Measurements from ENCODE around the gene ZNF561. TPM values are rescaled to one million over a fixed set of nuclear protein-coding genes. Genes with fewer than 3 reads are reported as not detected.

The ZNF561 gene
- total RNA-seq, 4 donors from 2014 or later = 20.6 to 50.5 (median 28.5) TPM

DNA sequence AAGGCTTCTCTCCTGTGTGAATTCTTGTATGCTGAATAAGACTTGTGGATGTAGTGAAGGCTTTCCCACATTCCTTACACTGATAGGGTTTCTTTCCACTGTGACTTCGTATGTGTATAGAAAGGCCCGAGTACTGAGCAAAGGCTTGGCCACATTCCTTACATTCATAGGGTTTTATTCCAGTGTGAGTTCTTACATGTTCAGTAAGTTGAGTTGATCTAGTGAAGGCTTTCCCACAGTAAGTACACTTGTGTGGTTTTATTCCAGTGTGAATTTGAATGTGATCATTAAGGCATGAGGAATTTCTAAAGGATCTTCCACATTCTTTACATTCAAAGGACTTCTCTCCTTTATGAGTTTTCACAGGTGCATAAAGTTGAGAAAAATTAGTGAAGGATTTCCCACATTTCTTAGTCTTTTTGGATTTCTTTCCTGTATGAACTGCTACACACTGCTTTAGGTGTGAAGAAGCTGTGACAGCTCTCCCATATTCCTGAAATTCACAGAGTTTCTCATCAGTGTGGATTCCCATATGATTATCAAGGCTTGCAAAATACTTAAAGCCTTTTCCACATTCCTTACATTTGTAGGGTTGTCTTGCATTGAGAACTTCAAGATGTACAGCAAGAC is 10.4 kb downstream of the ZNF561 start:
- no peak overlapping the region for H3K4me3 ChIP-seq
- H3K27me3 ChIP-seq = no peaks in the 10 kb centered on the region
- no peak for ATAC-seq
- H3K9me3 ChIP-seq = peaks cover 0 to 80% (median 6%) of the 10 kb centered on the region in 3 donors
- no peak overlapping the region for H3K27ac ChIP-seq
- WGBS, 2 donors (ENCODE audit: low coverage in 1 of 2) = 93 to 100% methylated on average over 2 of the region's 2 CpGs
- TF ChIP-seq POLR2A (IDR thresholded peaks at IDR 0.05) (no peak), POLR2AphosphoS5 (IDR thresholded peaks at IDR 0.05) (no peak), EP300 (IDR thresholded peaks at IDR 0.05) (no peak)
- TF ChIP-seq, protein P1, sequence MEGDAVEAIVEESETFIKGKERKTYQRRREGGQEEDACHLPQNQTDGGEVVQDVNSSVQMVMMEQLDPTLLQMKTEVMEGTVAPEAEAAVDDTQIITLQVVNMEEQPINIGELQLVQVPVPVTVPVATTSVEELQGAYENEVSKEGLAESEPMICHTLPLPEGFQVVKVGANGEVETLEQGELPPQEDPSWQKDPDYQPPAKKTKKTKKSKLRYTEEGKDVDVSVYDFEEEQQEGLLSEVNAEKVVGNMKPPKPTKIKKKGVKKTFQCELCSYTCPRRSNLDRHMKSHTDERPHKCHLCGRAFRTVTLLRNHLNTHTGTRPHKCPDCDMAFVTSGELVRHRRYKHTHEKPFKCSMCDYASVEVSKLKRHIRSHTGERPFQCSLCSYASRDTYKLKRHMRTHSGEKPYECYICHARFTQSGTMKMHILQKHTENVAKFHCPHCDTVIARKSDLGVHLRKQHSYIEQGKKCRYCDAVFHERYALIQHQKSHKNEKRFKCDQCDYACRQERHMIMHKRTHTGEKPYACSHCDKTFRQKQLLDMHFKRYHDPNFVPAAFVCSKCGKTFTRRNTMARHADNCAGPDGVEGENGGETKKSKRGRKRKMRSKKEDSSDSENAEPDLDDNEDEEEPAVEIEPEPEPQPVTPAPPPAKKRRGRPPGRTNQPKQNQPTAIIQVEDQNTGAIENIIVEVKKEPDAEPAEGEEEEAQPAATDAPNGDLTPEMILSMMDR (IDR thresholded peaks at IDR 0.05) = no peak
- H3K4me1 ChIP-seq = no peaks in the 10 kb centered on the region
- peaks cover 18 to 83% of the 10 kb centered on the region in 2 donors for H3K36me3 ChIP-seq

DNA sequence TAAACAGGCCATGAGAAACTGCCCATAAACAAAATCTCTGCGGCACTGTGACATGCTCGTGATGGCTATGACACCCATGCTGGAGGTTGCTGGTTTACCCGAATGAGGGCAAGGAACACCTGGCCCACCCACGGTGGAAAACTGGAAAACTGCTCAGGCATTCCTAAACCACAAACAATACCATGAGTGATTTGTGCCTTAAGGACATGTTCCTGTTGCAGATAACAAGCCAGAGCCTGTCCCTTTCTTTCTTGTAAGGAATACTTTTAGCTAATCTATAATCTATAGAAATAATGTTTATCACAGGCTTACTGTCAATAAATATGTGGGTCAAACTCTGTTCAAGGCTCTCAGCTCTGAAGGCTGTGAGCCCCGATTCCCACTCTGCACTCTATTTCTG is 12.1 kb downstream of the ZNF561 start:
- Histone ChIP-seq H3K4me1 (no peaks in the 10 kb centered on the region), H3K9me3 (peaks cover 0 to 87% (median 6%) of the 10 kb centered on the region in 3 donors), H3K36me3 (peaks cover 18 to 66% of the 10 kb centered on the region in 2 donors), H3K27ac (no peak overlapping the region), H3K4me3 (no peak overlapping the region), H3K27me3 (no peaks in the 10 kb centered on the region)
- ATAC-seq = no peak
- TF ChIP-seq POLR2AphosphoS5 (IDR thresholded peaks at IDR 0.05) = no peak
- TF ChIP-seq POLR2A (IDR thresholded peaks at IDR 0.05) = no peak
- TF ChIP-seq, protein P1 (IDR thresholded peaks at IDR 0.05) = no peak
- TF ChIP-seq EP300 (IDR thresholded peaks at IDR 0.05) = no peak
- 76 to 88% methylated on average over 3 to 4 of the region's 5 CpGs for WGBS, 2 donors (ENCODE audit: low coverage in 1 of 2)

DNA sequence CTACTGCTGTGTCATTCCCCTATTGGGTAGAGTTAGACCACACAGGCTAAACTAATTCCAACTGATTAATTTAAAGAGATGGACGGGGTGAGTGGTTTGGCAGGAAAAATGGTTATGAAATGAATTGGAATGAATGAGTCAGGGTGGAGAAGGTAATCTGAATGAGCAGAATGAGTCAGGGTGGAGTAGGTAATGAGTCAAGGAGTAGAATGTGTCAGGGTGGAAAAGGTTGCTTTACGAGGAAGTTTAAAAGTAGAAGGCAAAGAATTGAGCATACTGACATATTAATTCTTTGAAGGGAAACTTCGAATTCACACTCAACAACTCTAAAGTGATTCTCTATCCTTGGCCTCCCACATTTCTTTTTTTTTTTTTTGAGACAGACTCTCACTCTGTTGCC is 24.0 kb downstream of the ZNF561 start:
- ATAC-seq = no peak
- H3K9me3 ChIP-seq = peaks cover 0 to 17% (median 0%) of the 10 kb centered on the region in 3 donors
- WGBS, 2 donors (ENCODE audit: low coverage in 1 of 2) = 62 to 85% methylated on average over 3 of the region's 3 CpGs
- no peaks in the 10 kb centered on the region for H3K36me3 ChIP-seq
- H3K4me1 ChIP-seq = no peaks in the 10 kb centered on the region
- no peak overlapping the region for H3K27ac ChIP-seq
- no peak overlapping the region for H3K4me3 ChIP-seq
- TF ChIP-seq POLR2A (IDR thresholded peaks at IDR 0.05) (no peak), EP300 (IDR thresholded peaks at IDR 0.05) (no peak), POLR2AphosphoS5 (IDR thresholded peaks at IDR 0.05) (no peak)
- TF ChIP-seq, protein P1 (IDR thresholded peaks at IDR 0.05) = no peak
- peaks cover 7% of the 10 kb centered on the region for H3K27me3 ChIP-seq

DNA sequence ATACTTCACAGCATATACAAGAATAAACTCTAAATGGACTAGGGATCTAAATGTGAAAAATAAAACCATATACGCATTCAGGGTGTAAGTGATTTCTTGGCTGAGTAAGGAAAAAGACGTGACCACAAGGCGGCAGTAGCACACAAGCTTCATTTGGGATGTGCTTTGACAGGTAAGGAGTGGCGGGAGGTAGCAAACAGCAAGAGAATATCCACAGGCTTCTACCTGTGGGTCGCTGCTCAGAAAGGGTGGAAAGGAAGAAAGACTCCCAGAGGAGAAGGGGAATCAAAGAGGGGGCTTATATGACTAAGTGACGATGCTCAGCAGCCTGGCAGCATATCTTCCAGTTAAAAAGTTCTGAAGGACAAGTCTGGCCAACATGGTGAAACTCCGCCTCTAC is 34.3 kb downstream of the ZNF561 start:
- H3K27me3 ChIP-seq = peaks cover 23% of the 10 kb centered on the region
- 12 to 20% methylated on average over 7 of the region's 7 CpGs for WGBS, 2 donors (ENCODE audit: low coverage in 1 of 2)
- no peak for ATAC-seq
- H3K4me3 ChIP-seq = no peak overlapping the region
- H3K36me3 ChIP-seq = peaks cover 0 to 5% of the 10 kb centered on the region in 2 donors
- no peak for TF ChIP-seq POLR2AphosphoS5 (IDR thresholded peaks at IDR 0.05)
- TF ChIP-seq, protein P1 (IDR thresholded peaks at IDR 0.05) = peak; percentile 43 to 66 (median 56)
- H3K4me1 ChIP-seq = peaks cover 0 to 26% (median 11%) of the 10 kb centered on the region in 3 donors
- no peak overlapping the region for H3K27ac ChIP-seq
- peaks cover 0 to 5% (median 0%) of the 10 kb centered on the region in 3 donors for H3K9me3 ChIP-seq

All from gastroesophageal sphincter (tissue), 4 donors.